ACC112 (cell line): ENCODE measurements around the gene WIPI1.
A peak's percentile ranks its signal among the peaks of the same experiment; 100 is the strongest.

ENCODE experiments used
- H2AFZ ChIP-seq: fragments of 200-600 bp; sonication (generic); one replicate; pipeline ENCODE4 v1.6.0; 2017; ENCODE audit warnings: antibody characterized with exemption, low read length; ENCODE audit not compliant: unreplicated experiment
- H3K27ac ChIP-seq: fragments of 200-600 bp; sonication (generic); 2 replicates; pipeline ENCODE4 v1.5.1; 2014; ENCODE audit warnings: low read depth, mild to moderate bottlenecking, antibody characterized with exemption, low read length, moderate library complexity
- H3K27me3 ChIP-seq: fragments of 200-600 bp; sonication (generic); 2 replicates; pipeline ENCODE4 v1.6.1; 2014; ENCODE audit warnings: mild to moderate bottlenecking, antibody characterized with exemption, low read length, moderate library complexity, mixed read lengths; ENCODE audit not compliant: insufficient read depth
- H3K36me3 ChIP-seq: fragments of 200-600 bp; sonication (generic); 2 replicates; pipeline ENCODE4 v1.6.1; 2016; ENCODE audit warnings: mild to moderate bottlenecking, antibody characterized with exemption, low read length, moderate library complexity, mixed read lengths; ENCODE audit not compliant: insufficient read depth
- H3K4me1 ChIP-seq: fragments of 200-600 bp; sonication (generic); one replicate; pipeline ENCODE4 v1.6.1; 2016; ENCODE audit warnings: low read length, mixed read lengths; ENCODE audit not compliant: insufficient read depth, unreplicated experiment, control insufficient read depth
- H3K4me3 ChIP-seq: fragments of 200-600 bp; sonication (generic); 2 replicates; pipeline ENCODE4 v1.5.1; 2014; ENCODE audit warnings: mild to moderate bottlenecking, low read depth, low read length
- H3K79me2 ChIP-seq: fragments of 200-600 bp; sonication (generic); one replicate; pipeline ENCODE4 v1.6.0; 2016; ENCODE audit warnings: low read length; ENCODE audit not compliant: control insufficient read depth, unreplicated experiment, insufficient read depth

The WIPI1 gene

GRCh38 chr17:68396226-68397107 lies 60.8 kb downstream of the WIPI1 start:
- Histone ChIP-seq H3K27me3 (no peaks in the 10 kb centered on the region), H3K79me2 (no peaks in the 10 kb centered on the region), H2AFZ (no peak overlapping the region), H3K27ac (no peak overlapping the region), H3K4me1 (peaks cover 24% of the 10 kb centered on the region), H3K36me3 (no peaks in the 10 kb centered on the region), H3K4me3 (no peak overlapping the region)

GRCh38 chr17:68394608-68395331 lies 62.5 kb downstream of the WIPI1 start:
- Histone ChIP-seq H3K27ac (no peak overlapping the region), H3K4me3 (no peak overlapping the region), H3K27me3 (no peaks in the 10 kb centered on the region), H2AFZ (no peak overlapping the region), H3K36me3 (no peaks in the 10 kb centered on the region), H3K4me1 (peaks cover 19% of the 10 kb centered on the region), H3K79me2 (no peaks in the 10 kb centered on the region)

DNA sequence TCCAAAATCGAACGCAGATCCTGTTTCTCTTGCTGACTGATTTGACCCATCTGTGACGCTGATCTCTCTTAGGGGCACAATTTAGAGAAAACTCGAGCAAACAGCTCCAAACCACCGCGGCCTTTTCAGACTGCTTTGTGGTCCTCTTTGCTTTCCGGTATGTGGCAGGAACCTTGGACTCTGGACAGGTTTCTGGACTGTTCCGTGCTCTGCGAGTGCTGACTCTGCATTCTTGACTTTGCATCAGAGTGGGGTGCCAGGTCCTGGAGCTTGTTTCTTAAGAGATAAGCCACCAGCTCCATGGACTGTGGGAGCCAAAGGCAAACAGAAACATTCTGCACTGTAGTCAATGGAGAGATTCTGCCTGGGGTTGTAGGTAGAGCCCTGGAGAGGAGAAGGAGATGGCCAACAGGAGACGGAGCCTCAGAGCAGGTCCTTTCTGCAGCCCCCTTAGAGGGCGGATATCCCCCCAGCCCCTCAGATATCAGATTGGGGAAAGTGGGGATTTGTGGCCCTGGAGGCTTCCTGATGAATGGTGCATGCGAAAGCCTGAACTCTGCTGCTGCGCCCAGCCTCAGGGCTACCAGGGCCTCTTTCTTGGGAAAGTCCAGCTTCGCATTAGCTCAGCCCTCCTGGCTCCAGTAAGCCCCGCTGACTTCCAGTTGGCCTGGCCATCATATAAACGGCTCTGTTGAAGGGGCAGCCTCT lies 65.6 kb downstream of the WIPI1 start:
- H3K4me3 ChIP-seq, result peak overlapping the region; percentile 17; the same call in 1 of the 2 replicates
- no peaks in the 10 kb centered on the region for H3K79me2 ChIP-seq
- H3K27me3 ChIP-seq, result no peaks in the 10 kb centered on the region
- H3K4me1 ChIP-seq, result peaks cover 6% of the 10 kb centered on the region
- no peak overlapping the region for H3K27ac ChIP-seq
- peak overlapping the region; percentile 74 for H2AFZ ChIP-seq
- no peaks in the 10 kb centered on the region for H3K36me3 ChIP-seq

DNA sequence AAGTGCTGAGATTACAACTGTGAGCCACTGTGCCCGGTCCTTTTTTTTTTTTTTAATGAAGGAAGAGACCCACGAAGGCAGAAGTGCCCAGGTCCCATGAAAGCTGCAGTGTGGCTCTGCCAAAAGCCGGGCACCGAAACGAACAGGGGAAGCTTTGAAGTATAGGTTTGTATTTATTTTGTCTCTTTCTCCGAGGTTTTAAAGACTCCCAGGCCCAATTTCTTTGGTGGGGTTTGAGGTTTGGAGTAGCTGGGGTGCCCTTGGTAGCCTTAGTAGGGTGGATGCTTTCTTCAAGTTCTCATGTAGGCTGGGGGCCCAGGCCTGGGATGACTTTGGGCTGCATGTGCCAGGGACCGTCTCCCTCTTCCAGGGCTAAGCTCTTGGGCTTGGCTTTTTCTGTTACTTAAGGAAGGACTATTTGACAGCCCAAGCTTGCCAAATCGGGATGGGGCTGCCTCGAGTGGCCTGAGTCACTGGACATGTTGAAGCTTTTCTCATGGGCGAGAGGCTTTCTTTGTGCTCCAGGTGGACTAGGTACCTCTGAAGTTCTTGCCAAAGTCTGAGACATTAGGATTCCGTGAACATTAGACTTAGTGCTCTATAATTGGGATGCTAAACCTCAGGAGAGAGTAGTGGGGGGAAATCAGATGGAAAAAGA lies 66.3 kb downstream of the WIPI1 start:
- Histone ChIP-seq H3K27ac (no peak overlapping the region), H2AFZ (peak overlapping the region; percentile 74), H3K79me2 (no peaks in the 10 kb centered on the region), H3K4me3 (peak overlapping the region; percentile 17; the same call in 1 of the 2 replicates), H3K27me3 (no peaks in the 10 kb centered on the region), H3K36me3 (no peaks in the 10 kb centered on the region), H3K4me1 (peaks cover 6% of the 10 kb centered on the region)

GRCh38 chr17:68389041-68389440 lies 68.3 kb downstream of the WIPI1 start:
- H3K79me2 ChIP-seq, result no peaks in the 10 kb centered on the region
- no peak overlapping the region for H3K27ac ChIP-seq
- H3K36me3 ChIP-seq, result no peaks in the 10 kb centered on the region
- H3K4me1 ChIP-seq, result peaks cover 19% of the 10 kb centered on the region
- H3K27me3 ChIP-seq, result no peaks in the 10 kb centered on the region
- H3K4me3 ChIP-seq, result no peak overlapping the region
- no peak overlapping the region for H2AFZ ChIP-seq

DNA sequence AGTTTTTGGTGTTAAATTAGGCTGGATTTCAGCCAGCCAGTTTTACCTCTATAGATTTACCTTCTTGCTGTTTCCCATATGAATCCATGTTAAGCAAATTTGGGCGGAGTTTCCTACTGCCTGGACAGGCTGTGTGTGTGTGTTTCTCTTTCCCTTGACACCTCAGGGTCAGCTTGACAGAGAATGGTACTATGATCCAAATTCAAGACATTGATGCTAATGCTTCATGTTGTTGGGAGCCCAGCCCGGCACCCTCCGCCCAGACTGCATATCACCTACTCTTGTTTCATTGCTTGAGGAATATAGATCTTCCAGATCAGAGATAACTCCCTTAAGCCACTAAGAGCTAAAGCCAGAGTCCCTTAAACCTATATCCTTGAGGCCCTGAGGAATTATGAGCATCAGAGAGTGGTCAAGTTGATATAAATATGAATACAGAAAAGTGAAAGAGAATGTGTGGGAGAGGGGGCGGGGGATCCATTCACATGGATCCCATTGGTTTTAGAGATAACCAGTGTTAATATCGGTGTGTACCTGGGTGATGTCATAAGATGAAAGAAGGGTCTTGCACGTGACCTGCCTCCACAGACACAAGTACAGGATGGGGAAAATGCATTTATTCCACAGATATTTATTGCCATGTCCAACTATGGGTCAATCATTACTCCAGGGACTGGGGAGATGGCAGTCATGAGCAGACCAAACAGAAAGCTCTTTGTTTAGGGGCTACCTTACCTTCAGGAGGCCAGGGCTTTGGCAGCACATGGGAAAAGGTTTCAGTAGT lies 69.7 kb downstream of the WIPI1 start:
- peaks cover 33% of the 10 kb centered on the region for H3K4me1 ChIP-seq
- no peak overlapping the region for H3K4me3 ChIP-seq
- H2AFZ ChIP-seq, result no peak overlapping the region
- no peaks in the 10 kb centered on the region for H3K27me3 ChIP-seq
- H3K27ac ChIP-seq, result no peak overlapping the region
- no peaks in the 10 kb centered on the region for H3K36me3 ChIP-seq
- no peaks in the 10 kb centered on the region for H3K79me2 ChIP-seq

GRCh38 chr17:68385490-68386215 lies 71.6 kb downstream of the WIPI1 start:
- Histone ChIP-seq H3K79me2 (no peaks in the 10 kb centered on the region), H3K4me1 (peaks cover 43% of the 10 kb centered on the region), H3K4me3 (no peak overlapping the region), H2AFZ (no peak overlapping the region), H3K27ac (peak overlapping the region; percentile 95), H3K27me3 (no peaks in the 10 kb centered on the region), H3K36me3 (no peaks in the 10 kb centered on the region)

DNA sequence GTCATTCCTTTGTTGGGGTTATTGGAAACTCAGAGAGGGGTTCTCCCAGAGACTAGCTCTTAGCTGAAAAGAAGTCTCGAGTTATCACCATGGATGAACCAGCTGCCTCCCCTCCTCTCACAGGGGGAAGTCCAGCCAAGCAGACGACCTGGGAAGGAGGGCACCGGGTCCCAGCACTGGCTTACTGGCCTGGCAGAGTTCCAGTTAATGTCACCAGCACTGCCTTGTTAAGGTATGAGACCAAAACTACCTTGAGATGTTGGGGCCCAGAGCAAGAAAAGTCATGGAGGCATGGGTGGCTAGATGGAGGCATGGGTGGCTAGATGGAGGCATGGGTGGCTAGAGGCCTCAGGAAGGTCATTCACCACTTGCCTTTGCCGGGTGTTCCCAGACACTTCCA lies 72.4 kb downstream of the WIPI1 start:
- Histone ChIP-seq H3K27ac (peak overlapping the region; percentile 95), H3K79me2 (no peaks in the 10 kb centered on the region), H2AFZ (no peak overlapping the region), H3K4me3 (no peak overlapping the region), H3K27me3 (no peaks in the 10 kb centered on the region), H3K4me1 (peaks cover 50% of the 10 kb centered on the region), H3K36me3 (no peaks in the 10 kb centered on the region)

DNA sequence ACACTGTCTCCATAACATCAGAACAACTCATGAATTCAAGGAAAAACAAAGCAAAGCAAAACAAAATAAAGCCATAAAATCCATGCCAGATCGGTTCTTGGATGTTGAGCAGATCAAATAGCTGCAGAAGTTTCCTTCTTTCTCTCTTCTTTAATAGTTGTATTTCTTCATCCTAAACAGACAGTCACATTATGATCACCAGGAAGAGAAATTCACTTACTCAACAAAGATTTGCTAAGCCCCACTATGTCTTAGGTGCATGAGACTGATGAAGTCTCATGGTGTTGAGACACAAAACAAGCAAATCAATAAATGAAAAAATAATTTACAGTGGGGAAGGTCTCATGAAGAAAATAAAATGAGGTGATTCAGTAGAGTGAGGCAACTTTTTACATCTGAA lies 72.8 kb downstream of the WIPI1 start:
- Histone ChIP-seq H3K27ac (peak overlapping the region; percentile 95), H3K4me1 (peaks cover 50% of the 10 kb centered on the region), H3K27me3 (no peaks in the 10 kb centered on the region), H3K36me3 (no peaks in the 10 kb centered on the region), H2AFZ (no peak overlapping the region), H3K4me3 (peak overlapping the region; percentile 8), H3K79me2 (no peaks in the 10 kb centered on the region)
